ENCODE results near the gene BCL6.
A peak's percentile ranks its signal among the peaks of the same experiment; 100 is the strongest.

Gene BCL6

DNA sequence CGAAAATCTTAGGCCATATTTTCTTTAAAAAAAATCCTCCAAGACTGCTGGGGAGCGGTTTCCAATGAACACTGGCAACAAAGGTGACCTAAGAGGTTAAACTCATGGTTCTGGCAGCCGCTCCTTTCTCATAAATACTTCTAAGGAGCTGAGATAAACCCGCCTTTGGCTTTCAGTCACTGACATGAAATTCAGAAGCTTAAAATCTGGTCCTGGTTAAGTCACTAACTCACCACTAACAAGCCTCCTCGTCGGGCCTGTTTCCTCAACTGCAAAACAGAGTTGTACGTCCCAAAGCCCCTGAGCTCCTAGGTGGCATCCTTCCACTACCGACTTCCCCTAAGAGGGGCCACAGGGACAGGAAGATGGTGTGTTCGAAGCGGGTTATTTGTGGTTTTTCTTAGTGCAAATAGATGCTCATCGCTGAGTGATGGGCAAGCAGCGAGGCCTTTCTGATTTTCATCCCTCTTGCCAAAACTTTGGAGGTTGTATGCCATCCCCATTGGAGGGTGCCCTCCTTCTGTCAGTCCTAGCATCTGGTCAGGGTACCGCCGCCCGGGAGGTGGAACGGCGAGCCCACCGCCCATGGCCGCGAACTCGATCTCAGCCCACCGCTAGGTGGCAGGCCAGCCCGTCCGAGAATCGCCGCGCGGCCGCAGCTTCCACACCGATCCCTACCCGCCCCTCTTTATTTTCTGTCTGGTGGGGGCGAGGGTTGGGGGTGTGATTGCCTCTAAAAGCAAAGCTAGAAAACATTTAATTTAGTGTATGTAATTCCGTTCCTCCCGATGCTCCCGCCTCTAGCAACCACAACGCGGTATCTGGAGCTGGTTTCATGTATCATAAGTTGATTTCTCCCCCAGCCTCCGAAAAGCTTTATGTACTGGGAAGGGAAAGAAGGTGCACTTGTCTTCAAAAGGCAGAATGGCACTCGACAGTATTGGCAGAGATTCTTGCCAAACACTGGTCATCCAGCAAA is 4.6 kb downstream of the BCL6 start:
- peak overlapping the region; percentile 90 for H3K4me3 ChIP-seq (ENCODE audit: low read length)
- peak; percentile 47 for DNase-seq (ENCODE audit: low read depth, low spot score)

DNA sequence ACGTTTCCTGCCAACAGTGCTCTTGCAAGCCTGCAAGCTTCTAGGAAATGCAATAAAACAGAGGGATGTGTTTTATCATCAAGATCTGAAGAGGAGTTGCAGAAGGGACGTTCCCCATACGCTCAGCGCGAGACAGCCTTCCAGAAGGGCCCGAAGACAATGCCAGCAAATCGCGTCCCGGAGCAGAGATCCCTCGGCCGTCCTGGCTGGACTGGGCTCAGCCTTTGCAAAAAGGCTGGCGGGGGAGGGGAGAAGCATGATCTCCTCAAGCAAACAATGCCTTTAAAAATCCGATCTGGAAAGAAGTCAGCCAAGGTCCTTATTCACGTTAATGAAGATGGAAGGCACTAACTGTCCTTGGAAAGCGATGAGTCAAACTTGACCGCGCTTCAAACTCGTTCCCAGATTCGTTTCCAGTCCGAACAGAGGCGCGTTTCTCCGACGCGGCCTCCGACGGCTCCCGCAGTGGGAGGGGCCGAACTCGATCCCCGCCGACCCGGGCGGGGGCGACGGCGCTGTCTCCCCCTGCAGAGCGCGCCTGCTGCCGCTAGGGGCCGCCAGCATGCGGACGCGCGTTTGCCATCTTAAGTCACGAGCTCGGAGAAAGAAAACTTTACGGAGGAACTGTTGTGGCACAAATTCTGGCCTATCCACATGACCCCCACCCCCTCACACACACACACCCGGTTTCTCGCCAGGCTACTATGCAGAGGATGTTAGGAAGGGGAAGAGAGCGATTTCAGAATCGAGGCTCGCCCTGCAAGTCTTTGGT is 5.5 kb downstream of the BCL6 start:
- DNase-seq (ENCODE audit: low read depth, low spot score) = peak; percentile 65
- H3K4me3 ChIP-seq (ENCODE audit: low read length) = peak overlapping the region; percentile 90

DNA sequence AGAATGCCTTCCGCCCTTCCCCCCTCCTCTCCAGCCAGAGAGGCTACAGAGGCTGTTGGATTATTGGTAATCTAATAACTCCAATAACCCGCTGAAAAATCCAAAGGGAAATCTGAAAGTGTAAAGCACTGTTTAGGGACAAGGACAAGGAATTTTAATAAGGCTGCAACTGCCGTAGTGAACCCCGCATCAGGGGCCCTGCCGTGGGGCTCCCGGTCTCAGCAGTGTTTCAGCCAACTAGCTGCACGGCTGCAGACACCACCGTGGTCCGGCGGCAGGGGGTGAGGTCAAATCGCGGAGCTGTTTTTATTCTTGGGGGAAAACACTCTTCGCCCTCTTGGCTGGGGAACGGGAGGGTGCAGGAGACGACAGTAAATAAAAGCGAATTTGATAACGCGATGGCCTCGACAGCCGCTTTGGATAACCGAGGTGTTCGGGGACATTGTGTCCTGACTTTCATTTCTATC is 6.1 kb downstream of the BCL6 start:
- DNase-seq (ENCODE audit: low read depth, low spot score) = no peak
- peak overlapping the region; percentile 90 for H3K4me3 ChIP-seq (ENCODE audit: low read length)

DNA sequence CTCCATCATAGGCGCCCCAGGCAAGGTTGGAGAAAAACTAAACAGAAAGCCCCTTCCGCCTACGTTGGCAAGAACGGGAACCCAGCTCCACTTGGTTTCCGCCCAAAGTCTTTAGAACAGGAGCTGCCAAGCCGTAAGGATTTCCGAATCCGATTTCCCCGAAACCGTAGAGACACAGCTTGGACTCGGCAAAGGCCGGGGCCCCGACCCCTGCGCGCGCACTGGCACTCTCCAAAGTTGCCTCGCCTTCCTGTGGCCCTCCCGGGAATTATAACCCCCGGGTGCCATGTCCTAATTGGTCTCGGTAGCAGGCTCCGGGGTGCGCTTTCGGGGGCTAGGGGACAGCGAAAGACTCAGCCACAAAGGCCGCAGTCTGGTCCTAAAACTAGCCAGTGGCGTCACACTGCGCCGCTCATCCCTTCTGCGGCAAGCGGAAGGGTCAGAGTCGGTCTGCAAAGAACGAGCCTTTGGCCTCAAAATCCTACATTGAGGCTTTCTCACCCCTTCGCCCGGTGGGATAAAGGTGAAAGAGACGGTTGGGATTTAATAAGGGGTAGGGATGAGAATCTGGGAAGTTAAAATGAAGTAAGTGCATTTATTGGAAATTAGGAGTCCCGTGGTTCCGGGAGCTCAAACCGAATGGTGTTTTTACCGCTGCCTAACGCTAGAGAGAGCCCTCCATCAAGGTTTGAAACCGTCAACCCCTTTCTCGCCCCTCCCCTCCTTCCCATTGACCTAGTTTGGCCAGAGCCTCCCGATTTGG is 6.8 kb downstream of the BCL6 start:
- H3K4me3 ChIP-seq (ENCODE audit: low read length) = peak overlapping the region; percentile 90

DNA sequence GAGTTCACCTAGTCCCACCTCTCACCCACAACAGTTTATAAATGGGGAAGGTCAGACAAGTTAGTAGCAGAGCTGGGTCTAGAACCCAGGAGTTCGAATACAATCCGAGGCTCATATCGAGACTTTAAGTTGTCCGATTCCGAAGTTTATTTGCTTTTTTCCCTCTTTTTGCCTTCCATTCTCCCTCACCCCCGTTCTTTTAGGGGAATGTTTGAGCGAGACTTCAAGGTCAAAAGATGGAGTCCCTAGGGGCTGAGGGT is 7.3 kb downstream of the BCL6 start:
- H3K4me3 ChIP-seq (ENCODE audit: low read length) = peak overlapping the region; percentile 90
- DNase-seq (ENCODE audit: low read depth, low spot score) = no peak

More for the DNA sequence above, 6.8 kb downstream of the BCL6 start:
- peak; percentile 78 for DNase-seq (ENCODE audit: low read depth, low spot score)

DNA sequence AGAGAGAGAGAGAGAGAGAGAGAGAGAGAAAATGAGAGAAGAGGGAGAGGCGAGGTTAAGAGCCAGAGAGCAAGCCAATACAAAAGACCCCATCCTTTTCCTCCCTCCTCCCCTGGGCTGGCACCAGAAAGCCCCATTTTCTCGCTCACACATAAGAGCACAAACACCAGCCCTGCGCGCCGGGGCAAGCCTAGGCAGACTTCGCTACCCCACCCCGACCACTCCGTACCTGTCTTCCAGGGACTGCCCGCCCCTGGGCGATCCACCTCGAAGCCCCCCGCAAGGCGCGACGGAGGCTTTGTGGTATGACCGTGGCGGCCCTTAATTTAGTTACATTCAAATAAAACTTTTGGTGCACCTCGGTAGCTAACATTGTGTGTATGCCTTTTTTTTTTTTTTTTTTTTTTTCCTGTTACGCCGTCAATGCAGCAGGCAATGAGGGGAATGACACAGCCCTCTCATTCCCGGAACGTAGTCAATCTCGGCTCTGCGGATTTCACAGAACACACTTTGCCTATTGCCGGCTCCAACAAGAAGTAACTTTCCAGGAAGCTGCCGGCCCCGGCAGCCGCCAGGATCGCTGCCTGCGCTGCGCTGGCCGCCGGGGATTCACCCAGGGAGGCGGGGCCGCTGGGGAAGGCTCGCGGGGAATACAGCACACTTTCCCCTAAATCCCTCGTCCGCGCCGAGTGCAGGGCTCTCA is 7.7 kb downstream of the BCL6 start:
- no peak for DNase-seq (ENCODE audit: low read depth, low spot score)
- H3K4me3 ChIP-seq (ENCODE audit: low read length) = peak overlapping the region; percentile 90

DNA sequence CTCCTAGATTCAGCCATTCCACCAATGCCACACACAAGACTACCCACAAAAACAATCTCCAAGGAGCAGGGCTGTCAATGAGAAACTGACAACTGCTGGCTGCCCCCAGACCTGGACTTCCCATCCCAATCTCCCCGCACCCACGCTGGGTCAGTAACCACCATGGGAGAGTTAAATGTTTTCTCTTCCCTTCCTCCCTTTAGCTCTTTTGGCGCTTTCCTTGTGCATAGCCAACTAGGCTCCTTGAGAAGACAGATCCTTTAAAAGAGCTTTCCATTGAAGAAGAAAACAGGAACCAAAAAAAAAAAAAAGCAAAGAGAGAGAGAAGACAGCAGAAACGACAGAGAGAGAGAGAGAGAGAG is 8.3 kb downstream of the BCL6 start:
- no peak for DNase-seq (ENCODE audit: low read depth, low spot score)
- H3K4me3 ChIP-seq (ENCODE audit: low read length) = no peak overlapping the region

DNA sequence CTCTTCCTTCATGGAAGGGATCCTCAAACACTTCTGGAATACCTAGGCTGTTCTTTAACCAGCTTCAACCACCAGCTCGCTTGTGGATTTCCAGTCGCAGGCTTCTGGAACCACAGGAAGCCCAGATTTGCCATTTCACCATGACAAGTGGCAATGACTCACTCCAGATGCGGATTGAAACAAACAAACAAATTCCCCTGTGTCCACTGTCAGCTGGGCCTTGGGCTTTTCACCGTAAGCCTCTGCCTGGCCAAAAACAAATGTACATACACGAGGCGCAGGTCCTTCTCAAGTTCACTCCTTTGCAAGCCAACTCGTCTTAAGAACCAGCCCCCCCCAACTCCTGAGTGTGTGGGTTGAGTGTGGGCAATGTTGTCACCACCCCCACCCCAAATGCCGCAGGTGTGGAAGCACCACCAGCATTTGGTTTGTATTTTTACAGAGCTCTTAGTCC is 8.8 kb downstream of the BCL6 start:
- H3K4me3 ChIP-seq (ENCODE audit: low read length) = no peak overlapping the region
- no peak for DNase-seq (ENCODE audit: low read depth, low spot score)

DNA sequence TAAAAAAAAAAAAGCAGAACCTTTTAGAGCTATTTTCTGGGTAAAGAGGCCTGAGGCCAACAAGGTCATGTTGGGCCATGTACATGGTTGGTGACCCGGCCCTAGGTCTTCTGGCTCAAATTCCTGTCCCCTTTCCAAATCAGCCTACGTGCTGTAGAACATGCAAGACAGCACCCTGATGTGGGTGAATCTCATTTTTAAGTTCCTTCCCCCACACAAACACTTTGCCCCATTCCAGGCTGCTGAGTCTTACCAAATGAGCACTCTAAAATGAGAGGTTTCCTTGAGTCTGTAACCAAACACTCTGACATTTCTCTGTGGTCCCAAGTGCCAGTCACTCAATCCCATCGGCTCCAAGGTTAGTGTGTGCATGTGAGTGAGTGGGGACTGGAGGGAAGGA is 9.4 kb downstream of the BCL6 start:
- DNase-seq (ENCODE audit: low read depth, low spot score) = no peak
- H3K4me3 ChIP-seq (ENCODE audit: low read length) = no peak overlapping the region

DNA sequence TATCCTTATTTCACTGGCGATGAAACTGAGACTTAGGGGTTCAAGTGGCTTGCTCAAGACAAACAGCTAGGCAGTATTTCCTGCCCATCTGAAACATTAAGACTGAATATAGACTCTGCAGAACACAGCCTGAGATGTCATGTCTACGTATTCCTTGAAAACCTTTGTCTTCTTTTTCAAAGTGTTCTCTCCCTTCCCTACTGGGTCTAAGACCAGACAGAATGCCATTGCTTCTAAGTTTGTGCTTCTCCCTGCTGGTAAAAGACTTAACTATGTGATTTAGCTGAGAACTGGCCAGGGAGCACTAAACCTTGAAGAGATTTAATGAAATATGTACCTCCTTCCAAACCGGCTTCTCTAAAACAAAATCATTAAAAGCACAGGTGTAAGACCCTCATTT is 9.9 kb downstream of the BCL6 start:
- H3K4me3 ChIP-seq (ENCODE audit: low read length) = no peak overlapping the region
- DNase-seq (ENCODE audit: low read depth, low spot score) = no peak

DNA sequence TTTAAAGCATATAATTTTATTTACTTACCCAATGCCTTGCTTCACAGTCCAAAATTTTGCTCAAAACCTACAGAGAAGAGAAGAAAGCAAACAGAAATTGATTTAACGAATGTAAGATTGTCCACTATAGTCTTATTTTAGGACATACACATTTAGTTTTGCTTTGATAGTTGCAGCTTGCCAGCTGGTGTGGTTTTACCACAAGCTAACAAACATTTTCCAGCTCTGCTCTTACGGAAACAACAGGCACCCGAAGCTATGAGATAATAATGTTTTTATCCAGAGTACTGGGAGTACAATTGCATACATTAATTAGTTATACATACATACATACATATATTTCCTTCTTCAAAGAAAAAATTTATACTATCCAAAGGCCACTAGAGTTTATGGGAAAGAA is 10.4 kb downstream of the BCL6 start:
- no peak overlapping the region for H3K4me3 ChIP-seq (ENCODE audit: low read length)
- DNase-seq (ENCODE audit: low read depth, low spot score) = no peak

DNA sequence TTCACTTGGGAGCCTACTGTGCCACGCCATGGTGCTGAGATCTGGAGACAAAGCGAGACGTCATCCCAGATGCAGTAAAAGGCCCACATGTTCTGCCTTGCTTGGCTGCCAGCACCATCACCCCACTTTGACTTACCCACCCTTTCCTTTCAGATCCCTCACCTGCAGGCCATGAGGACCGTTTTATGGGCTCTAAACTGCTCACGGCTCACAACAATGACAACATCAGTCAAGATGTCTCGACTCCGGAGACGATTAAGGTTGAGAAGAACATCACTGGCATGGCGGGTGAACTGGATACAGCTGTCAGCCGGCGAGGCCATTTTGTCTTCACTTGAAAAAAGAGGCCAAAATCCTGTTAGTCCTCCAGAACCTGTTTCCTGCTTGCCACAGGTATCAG is 11.9 kb downstream of the BCL6 start:
- DNase-seq (ENCODE audit: low read depth, low spot score) = no peak
- H3K4me3 ChIP-seq (ENCODE audit: low read length) = no peak overlapping the region

DNA sequence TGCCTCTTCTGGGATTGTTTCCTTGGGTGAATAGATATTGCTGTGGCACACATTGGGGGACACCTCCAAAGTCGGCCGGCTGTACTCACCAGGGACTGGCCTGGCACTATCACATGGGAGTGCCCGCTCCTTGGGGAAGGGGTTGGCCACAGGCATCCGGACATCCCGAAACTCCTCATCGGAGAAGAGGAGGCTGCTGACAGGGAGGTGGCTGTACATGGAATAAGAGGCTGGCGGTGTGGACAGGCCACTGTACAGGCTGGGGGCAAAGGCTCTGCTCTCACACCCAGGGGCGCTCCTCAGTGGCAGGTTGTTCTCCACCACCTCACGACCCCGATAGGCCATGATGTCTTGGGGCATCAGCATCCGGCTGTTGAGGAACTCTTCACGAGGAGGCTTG is 15.7 kb downstream of the BCL6 start:
- no peak for DNase-seq (ENCODE audit: low read depth, low spot score)
- H3K4me3 ChIP-seq (ENCODE audit: low read length) = no peak overlapping the region

DNA sequence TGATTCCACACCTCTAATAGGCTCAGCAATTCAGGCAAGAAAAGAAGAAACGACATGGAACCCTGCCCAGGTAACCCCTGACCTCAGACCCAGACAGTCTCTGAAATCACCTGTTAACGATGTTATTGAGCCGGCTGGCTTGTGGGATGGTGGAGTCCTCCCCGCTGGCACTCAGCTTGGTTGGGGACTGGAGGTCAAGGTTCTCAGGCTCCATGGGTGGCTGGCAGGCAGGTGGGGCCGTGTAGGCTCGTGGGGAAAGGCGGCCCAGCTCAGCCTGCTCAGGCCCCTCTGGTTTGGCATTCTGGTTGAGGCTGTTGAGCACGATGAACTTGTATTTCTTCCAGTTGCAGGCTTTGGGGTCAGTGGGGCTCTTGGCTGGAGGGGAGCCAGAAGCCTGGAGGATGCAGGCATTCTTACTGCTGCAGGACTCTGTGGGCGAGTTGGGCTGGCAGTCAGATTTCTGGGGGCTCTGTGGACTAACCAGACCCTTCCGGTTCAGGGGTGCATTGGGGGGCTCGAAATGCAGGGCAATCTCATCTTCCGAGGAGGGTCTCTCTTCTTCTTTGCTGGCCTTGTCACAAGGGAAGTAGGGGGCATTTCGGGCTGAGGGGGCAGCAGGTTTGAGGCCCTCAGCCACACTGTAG is 16.2 kb downstream of the BCL6 start:
- no peak for DNase-seq (ENCODE audit: low read depth, low spot score)
- no peak overlapping the region for H3K4me3 ChIP-seq (ENCODE audit: low read length)

DNA sequence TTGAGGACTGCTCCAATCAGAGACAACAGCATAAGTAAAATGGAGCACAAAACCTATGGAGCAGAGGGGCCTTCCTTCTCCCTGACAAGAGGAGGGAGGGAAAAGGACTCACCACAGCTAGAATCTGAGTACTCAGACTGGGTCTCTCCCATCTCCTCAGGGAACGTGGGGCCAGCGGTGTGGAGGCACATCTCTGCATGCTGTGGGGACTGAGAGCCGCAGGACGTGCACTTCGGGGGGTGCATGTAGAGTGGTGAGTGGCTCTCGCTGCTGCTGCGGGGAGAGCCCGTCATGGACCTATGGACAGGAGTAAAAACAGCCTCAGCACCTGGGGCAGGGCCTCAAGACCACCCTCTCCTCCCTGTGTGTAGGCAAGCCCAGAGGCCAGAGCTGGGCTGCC is 17.0 kb downstream of the BCL6 start:
- H3K4me3 ChIP-seq (ENCODE audit: low read length) = no peak overlapping the region
- DNase-seq (ENCODE audit: low read depth, low spot score) = no peak

DNA sequence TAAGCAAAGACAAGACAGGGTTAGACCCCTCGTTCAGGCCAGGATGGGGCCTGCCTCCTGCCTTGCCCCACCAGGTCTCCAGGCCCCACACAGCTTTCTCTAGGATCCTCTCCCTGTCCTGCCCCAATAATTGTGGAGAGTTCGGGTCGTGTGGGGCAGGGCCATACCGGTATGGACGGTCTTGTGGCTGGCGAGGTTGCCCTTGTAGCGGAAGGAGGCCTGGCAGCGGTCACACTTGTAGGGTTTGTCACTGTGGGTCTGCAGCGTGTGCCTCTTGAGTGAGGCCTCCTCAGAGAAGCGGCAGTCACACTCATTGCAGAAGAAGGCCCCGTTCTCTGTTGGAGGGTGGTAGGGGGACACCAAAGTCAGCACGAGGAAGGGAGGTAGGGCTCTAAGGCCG is 18.7 kb downstream of the BCL6 start:
- no peak overlapping the region for H3K4me3 ChIP-seq (ENCODE audit: low read length)
- DNase-seq (ENCODE audit: low read depth, low spot score) = no peak

DNA sequence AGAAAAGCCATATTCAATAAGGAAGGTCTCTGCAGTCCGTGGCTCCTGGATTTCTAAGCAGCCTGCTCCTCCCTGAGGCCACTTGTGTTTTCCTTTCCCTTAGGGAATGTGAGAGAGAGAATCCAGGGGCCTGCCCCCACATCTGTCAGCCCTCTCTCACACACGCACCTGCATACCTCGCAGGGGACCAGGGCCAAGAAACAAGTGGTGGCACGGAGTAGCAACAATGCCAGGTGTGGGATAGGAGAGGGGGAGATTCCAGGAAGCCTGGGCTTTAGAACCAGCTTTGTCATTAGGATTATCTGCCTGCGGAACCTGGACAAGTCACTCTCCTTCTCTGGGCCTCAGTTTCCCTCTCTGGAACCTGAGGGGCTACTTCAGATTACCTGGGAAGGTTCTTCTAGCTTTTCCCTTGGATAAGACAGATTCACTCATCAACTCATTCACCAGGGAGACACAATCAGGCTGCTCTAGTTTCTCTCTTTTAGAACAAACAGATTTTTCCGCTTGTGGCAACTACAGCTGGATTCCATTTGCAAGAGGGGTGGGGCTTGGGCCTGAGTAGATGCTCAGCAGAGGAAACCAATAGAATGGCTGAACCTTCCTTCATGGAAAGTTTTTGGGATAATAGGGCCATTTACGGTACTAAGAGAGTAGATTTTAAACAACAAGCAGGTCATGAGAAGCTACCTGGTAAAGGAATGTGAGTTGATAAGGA is 19.5 kb downstream of the BCL6 start:
- H3K4me3 ChIP-seq (ENCODE audit: low read length) = no peak overlapping the region
- no peak for DNase-seq (ENCODE audit: low read depth, low spot score)

DNA sequence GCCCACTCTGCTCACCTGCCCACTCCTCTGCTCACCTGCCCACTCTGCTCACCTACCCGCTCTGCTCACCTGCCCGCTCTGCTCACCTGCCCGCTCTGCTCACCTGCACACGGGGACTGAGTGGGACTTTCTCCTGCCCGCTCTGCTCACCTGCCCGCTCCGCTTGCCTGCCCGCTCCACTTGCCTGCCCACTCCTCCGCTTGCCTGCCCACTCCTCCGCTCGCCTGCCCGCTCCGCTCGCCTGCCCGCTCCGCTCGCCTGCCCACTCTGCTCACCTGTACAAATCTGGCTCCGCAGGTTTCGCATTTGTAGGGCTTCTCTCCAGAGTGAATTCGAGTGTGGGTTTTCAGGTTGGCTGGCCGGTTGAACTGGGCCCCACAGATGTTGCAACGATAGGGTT is 20.0 kb downstream of the BCL6 start:
- no peak for DNase-seq (ENCODE audit: low read depth, low spot score)
- H3K4me3 ChIP-seq (ENCODE audit: low read length) = no peak overlapping the region

All from Jurkat, Clone E6-1 (cell line).